LNCaP clone FGC (cell line): ENCODE measurements around the gene KMT2A.
"Not testable (repeated sequence)": the region's sequence is repeated elsewhere in the genome, so short reads cannot be mapped to it uniquely, and the experiment has no call there.

ENCODE experiments used
- DNase-seq: peaks from one replicate; pipeline ENCODE4 v3.0.0-alpha.2; 2011; ENCODE audit warnings: low read depth
- H3K4me3 ChIP-seq: 2 replicates; pipeline ENCODE4 v1.5.1; 2011; ENCODE audit warnings: mild to moderate bottlenecking, low read depth, low read length, control low read depth
- CTCF ChIP-seq: IDR thresholded peaks from 2 replicates; pipeline ENCODE4 v1.5.1; 2012; ENCODE audit warnings: mild to moderate bottlenecking; ENCODE audit not compliant: control insufficient read depth, insufficient read depth; ENCODE audit errors: extremely low read depth

KMT2A gene

GRCh38 chr11:118450451-118450850 lies 14.2 kb downstream of the KMT2A start:
- no peak overlapping the region for H3K4me3 ChIP-seq
- no peak for DNase-seq
- TF ChIP-seq CTCF: no peak

- no peak overlapping the region for H3K4me3 ChIP-seq
- DNase-seq: no peak
- no peak for TF ChIP-seq CTCF
These were observed 25.9 kb downstream of the KMT2A start for GRCh38 chr11:118462178-118462577.

GRCh38 chr11:118468968-118469367 lies 32.7 kb downstream of the KMT2A start:
- DNase-seq, H3K4me3 ChIP-seq: not testable (repeated sequence)

- TF ChIP-seq CTCF: no peak
- DNase-seq: no peak
- no peak overlapping the region for H3K4me3 ChIP-seq
These were observed 34.7 kb downstream of the KMT2A start for GRCh38 chr11:118471030-118471429.

GRCh38 chr11:118473537-118473936 lies 37.2 kb downstream of the KMT2A start:
- TF ChIP-seq CTCF: no peak
- H3K4me3 ChIP-seq: no peak overlapping the region
- DNase-seq: no peak

GRCh38 chr11:118476676-118477075 lies 40.4 kb downstream of the KMT2A start:
- no peak overlapping the region for H3K4me3 ChIP-seq
- TF ChIP-seq CTCF: no peak
- DNase-seq: no peak

- H3K4me3 ChIP-seq, DNase-seq: not testable (repeated sequence)
These were observed 44.9 kb downstream of the KMT2A start for GRCh38 chr11:118481238-118481637.

- H3K4me3 ChIP-seq: no peak overlapping the region
- no peak for TF ChIP-seq CTCF
- DNase-seq: no peak
These were observed 48.1 kb downstream of the KMT2A start for GRCh38 chr11:118484405-118484804.
